Body of pancreas (tissue), 4 donors: Measurements from ENCODE around the gene NTHL1. TPM values are rescaled to one million over a fixed set of nuclear protein-coding genes. Genes with fewer than 3 reads are reported as not detected.

ENCODE experiments used
- ATAC-seq: fragments of 150-250 bp; one replicate; pipeline ENCODE4 v1.9.1; 2016
- DNase-seq, 4 donors: peaks; one replicate each; pipeline ENCODE4 v3.0.0-alpha.2; 2019
- H3K27ac ChIP-seq, 4 donors: fragments of 200-600 bp; sonication (generic); 1 replicate in 3 of 4; 2 replicates in 1 of 4; pipeline versions ENCODE4 v1.5.1 to v1.6.1; 2016 to 2019; ENCODE audit warnings: mild to moderate bottlenecking in 1 of 4, mixed read lengths in 1 of 4, moderate library complexity in 1 of 4
- H3K27me3 ChIP-seq, 2 donors: fragments of 200-600 bp; sonication (generic); one replicate each; pipeline ENCODE4 v1.6.0; 2016; ENCODE audit warnings: mild to moderate bottlenecking in 1 of 2
- H3K36me3 ChIP-seq, 2 donors: fragments of 200-600 bp; sonication (generic); replicated peaks in 1 of 2; 2 replicates each; pipeline ENCODE4 v1.5.1; 2016; ENCODE audit warnings: low read depth in 2 of 2; ENCODE audit not compliant: insufficient read depth in 1 of 2
- H3K4me1 ChIP-seq: fragments of 200-600 bp; sonication (generic); one replicate; pipeline ENCODE4 v1.6.0; 2016
- H3K4me3 ChIP-seq, 2 donors: fragments of 200-600 bp; sonication (generic); 1 replicate in 1 of 2; 2 replicates in 1 of 2; pipeline ENCODE4 v1.5.1; 2016 to 2019
- H3K9me3 ChIP-seq, 3 donors: fragments of 200-600 bp; sonication (generic); 1 replicate in 2 of 3; 2 replicates in 1 of 3; pipeline ENCODE4 v1.5.1; 2016
- CTCF ChIP-seq, 7 experiments: fragments of 450-650 bp in 4 of 7; fragments of 200-600 bp in 3 of 7; sonication (generic) in 3 of 7; IDR thresholded peaks; one replicate each; pipeline ENCODE4 v1.5.1; 2016 to 2019; ENCODE audit warnings: antibody characterized with exemption in 7 of 7
- POLR2A ChIP-seq, 3 donors: fragments of 450-650 bp; IDR thresholded peaks; one replicate each; pipeline ENCODE4 v1.6.1; 2016; ENCODE audit warnings: antibody characterized with exemption in 3 of 3, mild to moderate bottlenecking in 2 of 3
- WGBS, 2 donors: methylation state at CpG; one replicate each; pipeline ENCODE4 v1.1.5; 2017; 5-methylcytosine and 5-hydroxymethylcytosine counted together
- intact Hi-C: fragments of 100-400 bp; cut with DNase I; formaldehyde crosslinking; loops from one replicate; pipeline ENCODE4 v1.15.1; 2023
- total RNA-seq, 2 donors: library from RNA; depleted of rRNA; stranded (reverse); fragments of >200 nt; gene quantifications; one replicate each; pipeline ENCODE4 v1.1.0, GENCODE V29; 2016

NTHL1 gene
- total RNA-seq, 2 donors from 2014 or later, result 15.2 to 19.7 TPM

GRCh38 chr16:2039274-2040031 lies 8.2 kb downstream of the NTHL1 start:
- intact Hi-C loops, result no loop called here
- peaks cover 37% of the 10 kb centered on the region for H3K4me1 ChIP-seq
- TF ChIP-seq POLR2A (IDR thresholded peaks at IDR 0.05), result no peak
- TF ChIP-seq CTCF (IDR thresholded peaks at IDR 0.05), result no peak
- peak overlapping the region in 2 of 4 donors; percentile 55 to 62 for H3K27ac ChIP-seq
- no peaks in the 10 kb centered on the region for H3K9me3 ChIP-seq
- H3K27me3 ChIP-seq, result no peaks in the 10 kb centered on the region
- 69 to 75% methylated on average over 18 to 26 of the region's 29 CpGs for WGBS, 2 donors
- H3K4me3 ChIP-seq, result no peak overlapping the region
- H3K36me3 ChIP-seq, result no peaks in the 10 kb centered on the region
- ATAC-seq (peak; percentile 43), DNase-seq (peak in 3 of 4 donors; percentile 60 to 77 (median 64))

GRCh38 chr16:2038382-2039231 lies 9.0 kb downstream of the NTHL1 start:
- Histone ChIP-seq H3K9me3 (no peaks in the 10 kb centered on the region), H3K27me3 (no peaks in the 10 kb centered on the region), H3K4me1 (peaks cover 41% of the 10 kb centered on the region), H3K36me3 (no peaks in the 10 kb centered on the region), H3K27ac (peak overlapping the region in 2 of 4 donors; percentile 55 to 62), H3K4me3 (no peak overlapping the region)
- intact Hi-C loops, result no loop called here
- DNase-seq (no peak), ATAC-seq (no peak)
- no peak for TF ChIP-seq CTCF (IDR thresholded peaks at IDR 0.05)
- no peak for TF ChIP-seq POLR2A (IDR thresholded peaks at IDR 0.05)
- WGBS, 2 donors, result 82 to 83% methylated on average over 26 to 35 of the region's 41 CpGs

GRCh38 chr16:2037647-2038381 lies 9.8 kb downstream of the NTHL1 start:
- Histone ChIP-seq H3K4me3 (no peak overlapping the region), H3K4me1 (peaks cover 45% of the 10 kb centered on the region), H3K27me3 (no peaks in the 10 kb centered on the region), H3K36me3 (no peaks in the 10 kb centered on the region), H3K9me3 (no peaks in the 10 kb centered on the region), H3K27ac (peak overlapping the region in 2 of 4 donors; percentile 36 to 75)
- intact Hi-C loops, result no loop called here
- WGBS, 2 donors, result 84 to 85% methylated on average over 13 to 26 of the region's 29 CpGs
- ATAC-seq (no peak), DNase-seq (no peak)
- TF ChIP-seq POLR2A (IDR thresholded peaks at IDR 0.05) (no peak), CTCF (IDR thresholded peaks at IDR 0.05) (no peak)

GRCh38 chr16:2037115-2037514 lies 10.5 kb downstream of the NTHL1 start:
- intact Hi-C loops, result no loop called here

More at GRCh38 chr16:2037115-2037514, 10.5 kb downstream of the NTHL1 start:
- H3K27ac ChIP-seq, result peak overlapping the region in 2 of 4 donors; percentile 30 to 75
- H3K4me3 ChIP-seq, result no peak overlapping the region
- H3K4me1 ChIP-seq, result peaks cover 45% of the 10 kb centered on the region
- TF ChIP-seq POLR2A (IDR thresholded peaks at IDR 0.05), result no peak
- TF ChIP-seq CTCF (IDR thresholded peaks at IDR 0.05), result no peak
- DNase-seq, result no peak
- no peaks in the 10 kb centered on the region for H3K36me3 ChIP-seq
- no peaks in the 10 kb centered on the region for H3K9me3 ChIP-seq
- WGBS, 2 donors, result 40 to 79% methylated on average over 1 to 15 of the region's 15 CpGs
- no peak for ATAC-seq
- no peaks in the 10 kb centered on the region for H3K27me3 ChIP-seq
